ENCODE results near the gene CDC5L.

The CDC5L gene

GRCh38 chr6:44375071-44375470 is 12.4 kb upstream of the CDC5L start:
- DNase-seq = no peak

- no peak for DNase-seq
Observed at GRCh38 chr6:44377484-44377883, 10.0 kb upstream of the CDC5L start.

- DNase-seq = no peak
Observed at GRCh38 chr6:44377971-44378370, 9.5 kb upstream of the CDC5L start.

GRCh38 chr6:44381739-44382138 is 5.8 kb upstream of the CDC5L start:
- no peak for DNase-seq

- no peak for DNase-seq
Observed at GRCh38 chr6:44386364-44386928, 1.1 kb upstream of the CDC5L start.

GRCh38 chr6:44386929-44387345 is 569 bp upstream of the CDC5L start:
- DNase-seq = no peak

- no peak for DNase-seq
Observed at GRCh38 chr6:44388135-44388487, 605 bp downstream of the CDC5L start.

- no peak for DNase-seq
Observed at GRCh38 chr6:44388887-44389286, 1.4 kb downstream of the CDC5L start.

GRCh38 chr6:44390158-44390683 is 2.7 kb downstream of the CDC5L start:
- DNase-seq = no peak

GRCh38 chr6:44395501-44395900 is 8.0 kb downstream of the CDC5L start:
- no peak for DNase-seq

- DNase-seq = no peak
Observed at GRCh38 chr6:44396968-44397367, 9.5 kb downstream of the CDC5L start.

GRCh38 chr6:44397424-44398164 is 10.1 kb downstream of the CDC5L start:
- DNase-seq = no peak

GRCh38 chr6:44399991-44400390 is 12.5 kb downstream of the CDC5L start:
- DNase-seq = no peak

GRCh38 chr6:44400572-44400971 is 13.1 kb downstream of the CDC5L start:
- no peak for DNase-seq

GRCh38 chr6:44401138-44401537 is 13.6 kb downstream of the CDC5L start:
- no peak for DNase-seq

GRCh38 chr6:44404022-44404714 is 16.7 kb downstream of the CDC5L start:
- DNase-seq = no peak

GRCh38 chr6:44404715-44405099 is 17.2 kb downstream of the CDC5L start:
- DNase-seq = no peak

GRCh38 chr6:44407951-44408670 is 20.6 kb downstream of the CDC5L start:
- no peak for DNase-seq

GRCh38 chr6:44409207-44409794 is 21.8 kb downstream of the CDC5L start:
- DNase-seq = no peak

- no peak for DNase-seq
Observed at GRCh38 chr6:44410363-44410762, 22.9 kb downstream of the CDC5L start.

GRCh38 chr6:44411141-44411540 is 23.6 kb downstream of the CDC5L start:
- no peak for DNase-seq

- no peak for DNase-seq
Observed at GRCh38 chr6:44415449-44415848, 27.9 kb downstream of the CDC5L start.

GRCh38 chr6:44415873-44416502 is 28.5 kb downstream of the CDC5L start:
- no peak for DNase-seq
